Activated CD4-positive, alpha-beta T cell treated with anti-CD3 and anti-CD28 coated beads, Interleukin-2, amount 10 ng/mL, durations not matched to agents 7 days and 5 days (primary cell): ENCODE data around the gene RUNX3. TPM values are rescaled to one million over a fixed set of nuclear protein-coding genes. Genes with fewer than 3 reads are reported as not detected.
"Not testable (repeated sequence)": the region's sequence is repeated elsewhere in the genome, so short reads cannot be mapped to it uniquely, and the experiment has no call there.

Experiments
- CTCF ChIA-PET: fragments of 350-600 bp; sonication (Branson Sonifier 250); formaldehyde crosslinking; loops from one replicate; lab custom pipeline; 2021; ENCODE audit warnings: antibody characterized with exemption; lab: Charles Lee
- POLR2A ChIA-PET: fragments of 350-600 bp; sonication (Branson Sonifier 250); formaldehyde crosslinking; loops from one replicate; lab custom pipeline; 2021; ENCODE audit warnings: antibody characterized with exemption; lab: Charles Lee
- DNase-seq: peaks from one replicate; pipeline ENCODE4 v3.0.0-alpha.2; 2020
- H3K27ac Mint-ChIP-seq: one replicate; pipeline ENCODE4 v1.8.0; 2021; ENCODE audit warnings: mild to moderate bottlenecking, moderate library complexity, mixed read lengths
- H3K27me3 Mint-ChIP-seq: one replicate; pipeline ENCODE4 v1.8.0; 2021; ENCODE audit warnings: mixed read lengths
- H3K36me3 Mint-ChIP-seq: one replicate; pipeline ENCODE4 v1.8.0; 2021; ENCODE audit warnings: low read depth, mixed read lengths
- H3K4me1 Mint-ChIP-seq: one replicate; pipeline ENCODE4 v1.8.0; 2021; ENCODE audit warnings: mixed read lengths
- H3K4me3 Mint-ChIP-seq: one replicate; pipeline ENCODE4 v1.8.0; 2021; ENCODE audit warnings: mild to moderate bottlenecking, moderate library complexity, mixed read lengths
- H3K9me3 Mint-ChIP-seq: one replicate; pipeline ENCODE4 v1.8.0; 2021; ENCODE audit warnings: mixed read lengths
- total RNA-seq, 2 experiments: library from RNA; stranded (reverse); gene quantifications; one replicate each; pipeline ENCODE4 v1.2.3, GENCODE V29; 2021

The RUNX3 gene
- total RNA-seq, result 100 to 1,000 TPM; 108 to 125 TPM

DNA sequence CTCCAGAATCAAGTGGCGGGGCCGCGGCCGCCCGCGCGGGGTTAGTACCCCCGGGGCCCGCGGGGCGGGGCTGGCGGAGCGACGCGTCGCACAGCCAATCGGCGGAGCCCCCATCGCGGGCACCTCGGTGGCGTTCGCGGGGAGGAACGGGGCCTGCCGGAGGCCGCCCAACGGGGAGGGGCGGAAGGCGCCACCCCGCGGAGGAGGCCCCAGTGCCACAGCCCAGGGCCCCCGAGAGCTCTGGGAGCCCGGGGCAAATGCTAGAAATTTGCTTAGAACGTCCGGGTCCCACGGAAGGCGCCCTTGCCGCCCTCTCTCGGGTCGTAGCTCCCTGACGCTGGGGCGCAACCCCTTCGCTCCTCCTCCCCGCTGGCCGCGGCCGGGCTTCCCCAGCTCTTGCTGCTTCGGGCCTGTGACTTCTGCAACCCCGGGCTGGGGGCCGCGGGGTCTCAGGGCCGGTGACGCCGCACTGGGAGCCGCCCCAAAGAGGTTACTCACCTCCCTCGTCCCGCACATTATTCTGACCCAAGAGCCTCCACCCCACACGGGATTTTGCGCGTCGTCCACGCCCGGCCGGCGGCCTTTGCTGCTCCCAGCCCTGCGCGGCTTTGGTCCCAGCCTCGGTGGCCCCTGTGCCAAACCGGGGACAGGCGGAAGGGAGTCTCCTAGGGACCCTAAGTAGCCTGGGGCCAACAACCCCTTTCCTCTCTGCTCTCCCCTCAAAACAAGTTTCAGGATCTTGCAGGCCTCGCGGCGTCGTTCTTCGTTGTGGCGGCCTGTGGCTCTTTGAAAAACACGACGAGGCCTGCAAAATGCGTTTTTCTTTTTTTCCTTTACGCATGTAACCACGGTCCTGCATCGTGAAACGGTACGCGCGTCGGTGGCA lies at the start of gene RUNX3:
Gene RUNX3 (minus strand): TSS at position 17 of the 886 bp plus-strand sequence. CDS start 408 bp downstream, outside the sequence.
- peak within 1 kb of the TSS; percentile 94 for H3K4me3 Mint-ChIP-seq
- H3K27ac Mint-ChIP-seq, result peak within 1 kb of the TSS; percentile 85
- peaks cover 60% of the 10 kb centered on the region for H3K36me3 Mint-ChIP-seq
- ChIA-PET POLR2A (interaction anchor here (1.0 to 1.4 kb wide), 2 partner anchors 34 to 92 kb away, joined by 3 read pairs; no protein-coding TSS in a partner anchor), CTCF (interaction anchor here (0.8 to 9.2 kb wide), 9 partner anchors 9 to 169 kb away, joined by 3 to 51 read pairs (median 6); no protein-coding TSS in a partner anchor)
- H3K9me3 Mint-ChIP-seq, result no peaks in the 10 kb centered on the region
- H3K4me1 Mint-ChIP-seq, result peaks cover 67% of the 10 kb centered on the region
- no peaks in the 10 kb centered on the region for H3K27me3 Mint-ChIP-seq
- DNase-seq, result peak; percentile 92

DNA sequence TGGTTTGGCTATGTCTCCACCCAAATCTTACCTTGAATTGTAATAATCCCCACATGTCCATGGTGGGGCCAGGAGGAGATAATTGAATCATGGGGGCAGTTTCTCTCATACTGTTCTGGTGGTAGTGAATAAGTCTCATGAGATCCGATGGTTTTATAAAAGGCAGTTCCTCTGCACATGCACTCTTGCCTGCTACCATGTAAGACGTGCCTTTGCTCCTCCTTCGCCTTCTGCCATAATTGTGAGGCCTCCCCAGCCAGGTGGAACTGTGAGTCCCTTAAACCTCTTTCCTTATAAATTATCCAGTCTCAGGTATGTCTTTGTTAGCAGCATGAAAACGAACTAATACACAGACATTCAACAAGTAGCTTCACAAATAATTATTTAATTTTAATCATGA lies 49.2 kb upstream of the RUNX3 start:
- peaks cover 23% of the 10 kb centered on the region for H3K9me3 Mint-ChIP-seq
- H3K27me3 Mint-ChIP-seq, DNase-seq, H3K4me3 Mint-ChIP-seq, POLR2A ChIA-PET: not testable (repeated sequence)
- CTCF ChIA-PET, result interaction anchor here (1.0 to 7.0 kb wide), 4 partner anchors 8 to 15 kb away, joined by 3 to 57 read pairs (median 8); no protein-coding TSS in a partner anchor
- H3K36me3 Mint-ChIP-seq, result peaks cover 32% of the 10 kb centered on the region
- peak overlapping the region; percentile 76 for H3K27ac Mint-ChIP-seq
- peaks cover 81% of the 10 kb centered on the region for H3K4me1 Mint-ChIP-seq

DNA sequence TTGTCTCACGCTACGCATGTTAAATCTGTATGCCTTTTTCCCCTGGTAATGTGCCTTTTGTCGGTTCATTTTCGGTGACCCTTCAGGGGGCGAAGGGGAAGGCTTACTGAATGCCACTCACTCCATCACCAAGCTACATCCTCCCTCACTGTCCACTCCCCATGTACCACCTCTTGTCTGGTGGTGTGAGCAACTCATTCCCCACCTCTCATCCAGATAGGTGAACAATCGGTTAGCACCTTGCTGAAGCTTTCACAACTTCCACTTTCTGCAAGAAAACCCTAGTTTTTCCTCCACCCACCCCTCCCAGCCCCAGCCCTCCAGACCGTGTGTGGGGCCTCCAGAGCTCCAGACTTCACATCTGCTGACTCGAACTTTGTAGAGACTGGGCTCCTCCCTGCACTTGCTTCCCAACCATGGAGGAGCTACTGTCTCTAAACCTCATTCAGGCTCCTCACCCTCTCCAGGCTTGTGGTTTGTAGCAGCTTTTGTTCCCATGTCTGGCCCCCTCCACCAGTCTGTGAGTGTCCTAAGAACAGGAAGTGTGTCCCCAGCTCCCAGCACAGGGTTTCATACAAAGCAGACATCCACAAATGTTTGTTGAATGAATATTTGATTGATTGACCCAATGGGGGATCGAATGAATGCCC lies 48.4 kb upstream of the RUNX3 start:
- no peak overlapping the region for H3K4me3 Mint-ChIP-seq
- peaks cover 27% of the 10 kb centered on the region for H3K9me3 Mint-ChIP-seq
- H3K27ac Mint-ChIP-seq, result no peak overlapping the region
- H3K36me3 Mint-ChIP-seq, result peaks cover 37% of the 10 kb centered on the region
- H3K27me3 Mint-ChIP-seq, result no peaks in the 10 kb centered on the region
- DNase-seq, result no peak
- peaks cover 78% of the 10 kb centered on the region for H3K4me1 Mint-ChIP-seq
- POLR2A ChIA-PET, result no interaction called here
- CTCF ChIA-PET, result interaction anchor here (1.0 to 7.0 kb wide), 4 partner anchors 8 to 15 kb away, joined by 3 to 57 read pairs (median 8); no protein-coding TSS in a partner anchor

DNA sequence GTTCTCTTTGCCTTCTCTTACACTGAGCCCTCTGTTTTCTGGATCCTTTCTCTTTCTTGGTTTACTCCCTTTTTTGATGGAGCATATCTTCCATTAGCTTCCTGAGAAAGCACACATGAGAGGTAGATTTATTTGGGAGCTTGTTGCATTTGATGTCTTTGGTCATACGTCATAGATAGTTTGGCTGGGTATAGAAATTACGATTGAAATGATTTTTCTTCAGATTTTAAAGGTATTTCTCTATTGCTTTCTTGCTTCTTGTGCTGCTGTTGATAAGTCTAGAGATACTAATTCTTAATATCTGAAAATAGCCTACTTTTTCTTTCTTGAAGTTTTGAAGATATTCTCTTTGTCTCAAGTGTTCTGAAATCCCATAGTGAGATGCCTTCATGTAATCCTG lies 45.3 kb upstream of the RUNX3 start:
- no peak overlapping the region for H3K4me3 Mint-ChIP-seq
- CTCF ChIA-PET, result interaction anchor here (0.9 to 4.9 kb wide), 6 partner anchors 8 to 51 kb away, joined by 3 to 22 read pairs (median 4); no protein-coding TSS in a partner anchor
- peaks cover 46% of the 10 kb centered on the region for H3K36me3 Mint-ChIP-seq
- POLR2A ChIA-PET, result interaction anchor here (0.6 kb wide), 1 partner anchor 11 kb away, joined by 12 read pairs; no protein-coding TSS in a partner anchor
- H3K9me3 Mint-ChIP-seq, result peaks cover 31% of the 10 kb centered on the region
- no peak overlapping the region for H3K27ac Mint-ChIP-seq
- H3K27me3 Mint-ChIP-seq, result no peaks in the 10 kb centered on the region
- H3K4me1 Mint-ChIP-seq, result peaks cover 77% of the 10 kb centered on the region
- no peak for DNase-seq

DNA sequence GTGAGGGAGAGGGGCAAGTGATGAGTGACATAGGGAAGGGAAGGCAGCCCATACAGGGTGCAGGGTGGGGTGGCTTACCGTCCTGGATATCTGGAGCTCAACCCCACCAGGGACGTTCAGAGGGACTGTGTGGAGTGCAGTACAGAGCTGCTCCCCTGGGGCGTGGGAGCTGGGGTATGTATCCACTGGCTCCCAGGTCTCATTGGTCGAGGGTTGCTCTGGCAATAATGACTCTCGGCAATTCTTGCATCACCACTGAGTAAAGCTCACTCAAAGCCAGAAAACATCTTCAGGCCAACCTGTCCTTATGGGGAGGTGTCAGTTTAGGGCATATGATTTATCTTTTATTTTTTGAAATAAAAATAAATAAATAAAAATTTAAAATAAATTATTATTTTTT lies 43.2 kb upstream of the RUNX3 start:
- no peak overlapping the region for H3K27ac Mint-ChIP-seq
- no peaks in the 10 kb centered on the region for H3K27me3 Mint-ChIP-seq
- H3K36me3 Mint-ChIP-seq, result peaks cover 45% of the 10 kb centered on the region
- peaks cover 71% of the 10 kb centered on the region for H3K4me1 Mint-ChIP-seq
- ChIA-PET CTCF (interaction anchor here (0.7 to 4.9 kb wide), 9 partner anchors 10 to 63 kb away, joined by 3 to 22 read pairs (median 4); no protein-coding TSS in a partner anchor), POLR2A (interaction anchor here (0.7 kb wide), 1 partner anchor 8 kb away, joined by 3 read pairs; no protein-coding TSS in a partner anchor)
- DNase-seq, result no peak
- no peak overlapping the region for H3K4me3 Mint-ChIP-seq
- H3K9me3 Mint-ChIP-seq, result peaks cover 31% of the 10 kb centered on the region

DNA sequence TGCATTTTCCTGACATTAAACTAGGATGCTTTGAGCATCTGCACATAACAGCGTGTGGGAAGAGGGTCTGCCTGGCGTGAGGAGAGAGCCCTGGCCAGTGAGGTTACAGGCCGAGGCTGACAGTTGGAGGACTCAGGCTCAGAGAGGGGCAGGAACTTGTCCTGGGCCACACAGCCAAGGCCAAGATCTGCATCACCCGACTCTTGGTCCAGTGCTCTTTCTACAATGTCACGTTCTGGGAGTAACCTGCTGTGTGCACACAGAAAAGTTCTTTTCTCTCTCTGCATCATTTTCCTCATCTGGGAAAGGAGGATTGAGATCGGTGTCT lies 42.8 kb upstream of the RUNX3 start:
- no peaks in the 10 kb centered on the region for H3K27me3 Mint-ChIP-seq
- ChIA-PET CTCF (interaction anchor here (0.7 to 4.9 kb wide), 6 partner anchors 11 to 64 kb away, joined by 3 to 22 read pairs (median 9); no protein-coding TSS in a partner anchor), POLR2A (no interaction called here)
- peaks cover 31% of the 10 kb centered on the region for H3K9me3 Mint-ChIP-seq
- peaks cover 40% of the 10 kb centered on the region for H3K36me3 Mint-ChIP-seq
- no peak overlapping the region for H3K4me3 Mint-ChIP-seq
- H3K27ac Mint-ChIP-seq, result no peak overlapping the region
- no peak for DNase-seq
- H3K4me1 Mint-ChIP-seq, result peaks cover 68% of the 10 kb centered on the region

DNA sequence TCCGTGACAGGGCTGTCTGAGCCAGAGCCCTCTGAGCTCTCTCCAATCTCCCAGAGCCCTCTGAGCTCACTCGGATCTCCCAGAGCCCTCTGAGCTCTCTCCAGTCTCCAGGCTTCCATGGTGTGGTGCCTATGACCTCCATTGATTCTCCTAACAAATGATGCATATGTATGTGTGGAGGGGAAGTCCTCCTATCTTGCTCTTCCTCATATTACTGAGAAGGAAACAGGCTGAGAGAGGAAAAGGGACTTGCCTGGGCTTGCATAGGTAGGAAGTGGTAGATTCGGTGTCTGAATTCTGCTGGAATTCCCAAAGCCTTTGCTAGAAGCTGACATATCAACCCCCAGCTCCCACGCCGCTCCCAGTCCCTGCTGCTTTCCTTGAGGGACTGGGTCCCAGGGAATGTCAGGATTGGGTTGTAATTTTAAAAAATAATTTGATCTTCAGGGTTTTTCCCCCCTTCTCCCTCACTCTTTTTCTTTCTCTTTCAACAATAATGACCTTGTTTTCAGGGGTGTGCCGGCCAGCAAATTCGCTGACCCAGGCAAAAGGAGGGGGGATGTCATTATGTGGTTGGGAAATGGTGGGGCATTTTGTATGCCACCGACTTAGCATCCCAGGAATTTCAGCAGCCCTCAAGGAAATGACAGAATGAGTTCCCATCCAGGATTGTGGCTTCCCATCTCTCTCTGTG lies 42.3 kb upstream of the RUNX3 start:
- ChIA-PET CTCF (interaction anchor here (0.7 to 4.9 kb wide), 9 partner anchors 7 to 65 kb away, joined by 3 to 22 read pairs (median 8); no protein-coding TSS in a partner anchor), POLR2A (interaction anchor here (0.7 kb wide), 1 partner anchor 521 kb away, joined by 4 read pairs; no protein-coding TSS in a partner anchor)
- H3K27me3 Mint-ChIP-seq, result no peaks in the 10 kb centered on the region
- DNase-seq, result no peak
- no peak overlapping the region for H3K27ac Mint-ChIP-seq
- H3K9me3 Mint-ChIP-seq, result peaks cover 31% of the 10 kb centered on the region
- peaks cover 39% of the 10 kb centered on the region for H3K36me3 Mint-ChIP-seq
- no peak overlapping the region for H3K4me3 Mint-ChIP-seq
- H3K4me1 Mint-ChIP-seq, result peaks cover 66% of the 10 kb centered on the region

DNA sequence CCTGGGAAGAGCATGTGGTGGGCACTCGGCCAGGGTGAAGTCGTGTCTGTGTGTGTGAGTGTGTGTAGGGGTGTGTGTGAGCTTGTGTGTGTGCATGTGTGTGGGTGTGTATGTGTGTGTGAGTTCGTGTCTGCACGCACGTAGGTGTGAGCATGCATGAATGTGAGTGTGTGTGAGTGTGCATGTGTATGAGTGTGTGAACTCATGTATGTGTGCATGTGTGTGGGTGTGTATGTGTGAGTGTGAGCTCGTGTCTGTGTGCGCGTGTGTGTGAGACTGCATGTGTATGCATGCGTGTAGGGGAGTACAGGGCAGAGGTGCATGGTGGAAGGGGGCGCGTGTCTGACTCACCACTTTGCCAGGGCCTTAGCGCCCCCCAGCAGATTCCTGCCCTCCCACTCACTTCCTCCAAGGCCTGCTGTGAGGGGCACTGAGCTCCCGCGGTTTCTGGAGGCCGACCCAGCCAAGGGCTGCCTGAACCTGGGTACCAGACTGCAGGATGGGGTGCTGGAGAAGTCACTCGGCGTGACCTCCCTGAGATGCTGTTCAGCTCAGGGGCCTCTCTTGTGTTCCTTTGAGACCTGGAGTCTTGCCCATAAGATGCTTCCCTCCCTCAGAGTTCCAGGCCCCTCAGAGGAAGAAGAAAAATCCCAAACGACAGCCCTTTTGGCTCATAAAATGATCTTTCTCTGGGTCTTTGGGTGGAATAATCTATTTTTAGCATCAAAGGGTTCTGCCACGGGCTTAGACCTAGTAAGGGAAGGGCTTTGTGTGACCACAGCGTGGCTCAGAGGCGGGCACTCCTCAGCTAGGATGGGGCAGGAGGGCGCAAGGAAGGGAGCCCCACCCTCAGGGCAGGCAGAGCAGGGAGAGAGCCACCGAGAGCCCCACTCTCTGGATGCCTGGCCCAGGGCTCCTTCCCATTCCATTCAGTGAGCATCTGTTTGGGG lies 41.1 kb upstream of the RUNX3 start:
- ChIA-PET POLR2A (interaction anchor here (0.7 kb wide), 1 partner anchor 520 kb away, joined by 4 read pairs; no protein-coding TSS in a partner anchor), CTCF (interaction anchor here (1.0 to 4.9 kb wide), 8 partner anchors 8 to 66 kb away, joined by 3 to 22 read pairs (median 10); no protein-coding TSS in a partner anchor)
- peaks cover 71% of the 10 kb centered on the region for H3K4me1 Mint-ChIP-seq
- no peaks in the 10 kb centered on the region for H3K27me3 Mint-ChIP-seq
- H3K4me3 Mint-ChIP-seq, result no peak overlapping the region
- peak; percentile 43 for DNase-seq
- H3K27ac Mint-ChIP-seq, result peak overlapping the region; percentile 86
- H3K36me3 Mint-ChIP-seq, result peaks cover 32% of the 10 kb centered on the region
- H3K9me3 Mint-ChIP-seq, result peaks cover 26% of the 10 kb centered on the region

DNA sequence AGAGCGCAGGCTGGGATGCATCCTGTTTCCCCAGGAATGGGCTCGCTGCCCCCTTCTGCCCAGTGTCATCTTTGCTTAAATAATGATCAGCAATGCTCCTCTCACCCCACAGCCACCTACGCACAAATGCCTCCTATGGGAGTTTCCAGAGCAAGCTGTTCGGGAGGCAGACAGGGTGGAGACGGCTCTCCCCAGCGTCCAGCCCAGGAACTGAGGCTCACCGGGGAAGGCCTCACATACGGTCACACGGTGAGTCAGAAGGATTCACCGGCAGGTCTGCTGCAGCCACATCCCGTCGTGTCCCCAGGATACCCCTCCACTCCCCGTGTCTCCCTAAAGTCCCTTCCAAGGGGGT lies 40.3 kb upstream of the RUNX3 start:
- no peak overlapping the region for H3K4me3 Mint-ChIP-seq
- POLR2A ChIA-PET, result no interaction called here

DNA sequence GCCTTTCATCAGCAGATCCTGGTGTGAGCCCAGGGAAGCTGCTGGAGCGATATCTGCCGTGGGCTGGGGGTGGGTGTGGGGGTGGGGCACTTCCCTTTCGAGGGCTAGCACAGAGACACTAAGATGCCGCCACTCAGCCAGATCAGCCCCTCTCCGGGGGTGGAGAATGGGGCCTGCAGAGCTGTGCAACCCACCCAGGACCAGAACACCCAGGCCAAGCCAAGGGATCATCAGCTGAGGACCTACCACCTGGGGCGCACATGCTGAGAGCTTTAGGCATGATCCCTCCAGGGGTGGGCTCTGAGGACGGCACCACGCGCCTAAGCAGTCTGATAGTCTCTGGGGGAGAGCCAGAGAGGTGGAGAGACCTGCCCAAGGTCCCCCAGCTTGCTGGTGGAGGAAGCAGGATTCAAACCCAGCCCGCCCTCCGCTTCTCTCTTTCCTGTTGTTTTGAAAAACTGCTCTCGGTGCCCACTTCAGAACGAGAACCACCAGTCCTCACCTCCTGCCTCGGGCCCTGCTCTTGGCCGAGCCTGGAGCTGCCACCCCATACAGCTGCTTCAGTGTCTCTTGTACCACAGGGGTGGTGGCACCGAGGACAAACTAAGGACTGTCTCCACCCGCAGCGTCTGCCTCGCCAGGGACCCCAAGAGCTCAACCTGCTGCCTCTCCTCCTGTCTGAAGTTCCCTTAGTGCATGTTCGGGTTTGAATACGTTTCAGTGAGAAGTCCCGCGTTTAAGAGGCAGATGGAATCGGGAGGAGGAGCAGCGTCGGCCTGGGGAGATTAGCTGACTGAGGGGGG lies 39.7 kb upstream of the RUNX3 start:
- H3K27me3 Mint-ChIP-seq, result no peaks in the 10 kb centered on the region
- ChIA-PET POLR2A (no interaction called here), CTCF (interaction anchor here (0.9 to 2.7 kb wide), 10 partner anchors 9 to 67 kb away, joined by 3 to 11 read pairs (median 4); no protein-coding TSS in a partner anchor)
- H3K4me3 Mint-ChIP-seq, result no peak overlapping the region
- H3K36me3 Mint-ChIP-seq, result peaks cover 19% of the 10 kb centered on the region
- peaks cover 78% of the 10 kb centered on the region for H3K4me1 Mint-ChIP-seq
- H3K9me3 Mint-ChIP-seq, result peaks cover 14% of the 10 kb centered on the region
- DNase-seq, result no peak
- peak overlapping the region; percentile 55 for H3K27ac Mint-ChIP-seq

More for the DNA sequence above, 40.3 kb upstream of the RUNX3 start:
- no peak for DNase-seq
- Mint-ChIP-seq H3K27ac (no peak overlapping the region), H3K4me1 (peaks cover 76% of the 10 kb centered on the region), H3K9me3 (peaks cover 20% of the 10 kb centered on the region), H3K36me3 (peaks cover 25% of the 10 kb centered on the region), H3K27me3 (no peaks in the 10 kb centered on the region)
- CTCF ChIA-PET, result interaction anchor here (1.3 to 4.9 kb wide), 7 partner anchors 9 to 67 kb away, joined by 3 to 19 read pairs (median 7); no protein-coding TSS in a partner anchor
